GM20431 (cell line): ENCODE results near the gene MUC5AC.
"Not testable (repeated sequence)": the region's sequence is repeated elsewhere in the genome, so short reads cannot be mapped to it uniquely, and the experiment has no call there.

ENCODE experiments used
- in situ Hi-C: fragments of 300-500 bp; cut with MseI, MboI; formaldehyde crosslinking; loops from one replicate; pipeline ENCODE4 v1.15.0; 2020; ENCODE audit warnings: low sequenced_read_pairs; ENCODE audit not compliant: unreplicated experiment

The MUC5AC gene

GRCh38 chr11:1203505-1204271 lies 45.9 kb downstream of the MUC5AC start:
- in situ Hi-C loops: no loop called here

DNA sequence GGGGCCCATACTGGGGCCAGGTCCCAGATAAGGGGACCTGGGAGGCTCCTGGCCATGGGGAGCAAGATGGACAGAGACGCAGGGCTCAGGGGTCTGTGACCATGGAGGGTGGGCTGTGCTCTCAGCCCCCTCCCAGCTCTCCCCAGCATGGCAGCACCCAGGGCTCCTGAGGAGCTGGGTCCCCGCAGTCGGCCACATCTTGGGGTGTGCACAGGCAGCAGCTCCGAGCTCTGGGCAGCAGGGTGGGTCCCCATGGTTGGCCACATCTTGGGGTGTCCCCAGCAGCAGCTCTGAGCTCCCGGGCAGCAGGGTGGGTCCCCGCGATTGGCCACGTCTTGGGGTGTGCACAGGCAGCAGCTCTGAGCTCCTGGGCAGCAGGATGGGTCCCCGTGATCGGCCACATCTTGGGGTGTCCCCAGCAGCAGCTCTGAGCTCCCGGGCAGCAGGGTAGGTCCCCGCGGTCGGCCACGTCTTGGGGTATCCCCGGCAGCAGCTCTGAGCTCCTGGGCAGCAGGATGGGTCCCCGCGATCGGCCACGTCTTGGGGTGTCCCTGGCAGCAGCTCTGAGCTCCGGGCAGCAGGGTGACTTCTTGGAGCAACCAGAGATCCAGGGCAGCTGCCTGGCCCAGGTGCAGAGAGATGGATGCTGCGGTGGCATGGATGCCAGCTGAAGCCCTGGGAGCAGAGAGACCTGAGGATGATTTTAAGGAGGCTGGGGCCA lies 46.8 kb downstream of the MUC5AC start:
- in situ Hi-C loops: no loop called here

DNA sequence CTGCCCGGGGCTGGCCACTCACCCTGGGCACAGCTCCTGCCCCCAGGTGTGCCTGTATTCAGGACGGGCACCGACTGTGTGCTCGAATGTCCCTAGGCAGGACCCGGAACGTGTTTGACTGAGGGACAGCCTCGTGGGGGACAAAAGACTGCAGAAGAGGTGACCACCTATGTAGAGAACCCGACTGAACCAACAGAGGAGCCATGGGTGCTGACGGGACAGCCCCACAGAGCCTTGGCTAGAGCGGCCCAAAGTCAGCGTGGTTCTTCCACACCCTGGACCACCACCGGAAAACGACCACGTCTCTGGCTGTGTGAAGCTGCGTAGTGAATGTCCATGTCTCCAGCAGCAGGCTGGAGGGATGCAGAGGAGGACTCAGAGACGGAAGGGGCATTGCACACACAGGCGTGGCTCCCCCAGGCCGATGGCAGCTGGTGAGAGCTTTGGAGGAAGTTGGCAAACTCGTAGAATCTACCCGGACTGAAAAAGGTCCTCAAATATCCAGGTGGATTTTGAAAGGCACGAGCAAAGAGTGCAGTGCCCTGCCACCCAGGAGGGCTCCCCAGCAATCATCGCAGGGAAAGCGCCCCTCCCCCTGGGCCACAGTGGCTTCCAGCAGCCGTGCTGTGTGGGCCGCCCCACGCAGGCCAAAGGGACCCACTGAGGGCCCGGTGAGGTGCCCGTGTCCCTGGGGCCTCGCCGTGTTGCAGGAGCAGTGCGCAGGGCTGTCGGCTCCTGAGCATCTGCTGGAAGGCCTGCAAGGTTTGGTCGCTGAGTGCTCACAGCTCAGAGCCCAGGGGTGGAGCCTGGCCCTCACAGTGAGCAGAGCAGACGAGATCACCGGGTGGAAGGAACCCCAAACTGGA lies 47.6 kb downstream of the MUC5AC start:
- in situ Hi-C loops: no loop called here

DNA sequence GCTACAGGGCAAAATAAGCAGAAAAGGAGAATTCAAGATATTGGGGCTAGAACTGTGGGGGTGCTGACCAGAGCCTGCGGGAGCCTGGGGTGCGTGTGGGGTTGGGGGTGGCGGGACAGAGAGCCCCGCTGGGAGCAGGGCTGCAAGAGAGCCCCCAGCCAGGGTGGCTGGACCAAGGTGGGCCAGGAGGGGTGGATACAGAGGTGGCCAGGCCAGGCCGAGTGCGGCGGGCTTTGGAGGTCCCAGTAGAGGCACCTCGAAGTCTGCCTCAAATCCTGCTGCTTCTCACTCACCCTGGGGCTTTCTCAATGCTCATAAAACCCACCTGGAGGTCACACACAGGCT lies 48.2 kb downstream of the MUC5AC start:
- in situ Hi-C loops: no loop called here

- in situ Hi-C loops: no loop called here
Measured at GRCh38 chr11:1206391-1207271, 48.9 kb downstream of the MUC5AC start.

GRCh38 chr11:1207401-1208143 lies 49.8 kb downstream of the MUC5AC start:
- in situ Hi-C loops: no loop called here

- in situ Hi-C loops: no loop called here
Measured at GRCh38 chr11:1208144-1208393, 50.3 kb downstream of the MUC5AC start.

DNA sequence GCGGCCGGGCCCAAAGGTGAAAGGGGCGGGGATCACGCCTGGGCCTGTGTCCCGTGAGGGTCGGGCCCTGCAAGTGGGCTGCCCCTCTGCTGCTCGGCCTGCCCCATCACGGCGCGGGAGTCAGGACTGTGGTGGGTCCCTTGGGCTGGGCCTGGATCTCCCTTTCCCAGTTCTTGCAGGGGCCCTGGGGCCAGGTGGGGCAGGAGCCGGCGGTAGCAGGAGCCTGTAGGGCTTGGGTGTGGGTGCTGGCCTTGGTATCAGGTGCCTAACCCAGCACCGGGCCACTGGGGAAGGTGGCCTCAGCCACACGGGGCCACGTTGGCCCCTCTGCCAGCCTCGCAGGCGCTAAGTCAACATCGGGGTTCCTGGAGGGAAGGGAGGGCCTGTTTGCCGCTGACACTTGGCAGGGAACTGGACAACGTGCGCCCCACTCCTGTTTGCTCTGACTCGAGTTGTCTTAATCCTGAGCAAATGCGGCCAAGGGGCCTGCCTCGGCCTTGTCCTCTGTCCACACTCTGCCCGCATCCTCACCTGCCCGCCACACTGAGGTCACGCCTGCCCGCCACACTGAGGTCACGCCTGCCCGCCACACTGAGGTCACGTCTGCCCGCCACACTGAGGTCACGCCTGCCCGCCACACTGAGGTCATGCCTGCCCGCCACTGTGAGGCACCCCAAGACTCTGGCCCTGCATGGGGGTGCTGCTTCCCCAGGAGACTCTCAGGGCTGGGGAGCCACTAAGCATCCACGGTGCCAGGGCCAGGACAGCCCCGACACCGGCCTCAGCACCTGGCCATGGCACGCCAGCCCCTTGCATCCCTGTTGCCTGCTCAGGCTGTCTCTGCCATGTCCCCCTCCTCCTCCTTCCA lies 50.9 kb downstream of the MUC5AC start:
- in situ Hi-C loops: no loop called here

DNA sequence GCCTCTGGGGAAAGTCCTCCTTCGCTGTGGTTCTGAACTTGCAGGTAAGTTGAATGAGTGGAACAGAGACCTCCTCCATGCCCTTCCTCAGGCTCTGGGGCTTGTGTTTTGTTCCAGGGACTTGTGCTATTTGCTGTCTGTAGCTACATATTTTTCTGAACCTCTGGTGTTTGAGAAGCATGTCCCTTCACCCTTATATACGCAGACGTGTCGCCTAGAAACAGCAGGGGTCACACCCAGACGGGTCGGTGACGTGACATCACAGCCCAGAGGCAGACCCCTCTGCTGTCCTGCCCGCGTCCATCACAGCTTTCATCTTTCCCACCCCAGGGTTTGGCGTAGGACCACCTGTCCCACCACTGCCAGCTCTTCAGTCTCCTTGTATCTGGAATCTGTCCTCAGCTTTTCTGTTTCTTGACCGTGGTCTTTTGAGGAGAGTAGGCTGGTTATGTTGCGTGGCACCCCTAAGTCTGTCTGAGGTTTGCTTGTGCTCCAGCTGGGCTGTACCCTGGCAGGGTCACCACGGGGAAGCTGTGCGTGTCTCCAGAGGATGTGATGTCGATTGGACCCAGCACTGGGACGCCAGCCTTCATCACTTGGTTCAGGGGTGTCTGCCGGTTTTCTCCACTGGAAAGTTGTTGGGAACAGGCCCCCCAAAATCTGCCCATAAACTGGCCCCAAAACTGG lies 51.8 kb downstream of the MUC5AC start:
- in situ Hi-C loops: no loop called here

DNA sequence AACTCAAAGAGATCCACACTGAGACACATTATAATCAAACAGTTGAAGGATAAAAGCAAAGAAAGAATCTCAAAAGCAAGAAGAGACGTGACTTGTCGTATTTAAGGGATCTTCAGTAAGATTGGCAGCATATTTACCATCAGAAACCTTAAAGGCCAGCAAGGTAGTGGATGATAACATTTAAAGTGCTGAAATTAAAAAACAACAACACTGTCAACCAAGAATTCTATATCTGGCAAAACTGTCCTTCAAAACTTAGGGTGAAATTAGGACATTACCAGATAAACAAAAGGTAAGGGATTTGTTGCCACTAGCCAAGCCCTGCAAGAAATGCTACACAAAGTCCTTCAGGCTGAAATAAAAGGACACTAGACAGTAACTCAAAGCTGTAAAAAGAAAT lies 54.1 kb downstream of the MUC5AC start:
- in situ Hi-C loops: no loop called here

GRCh38 chr11:1215826-1216225 lies 58.1 kb downstream of the MUC5AC start:
- in situ Hi-C loops: not testable (repeated sequence)

DNA sequence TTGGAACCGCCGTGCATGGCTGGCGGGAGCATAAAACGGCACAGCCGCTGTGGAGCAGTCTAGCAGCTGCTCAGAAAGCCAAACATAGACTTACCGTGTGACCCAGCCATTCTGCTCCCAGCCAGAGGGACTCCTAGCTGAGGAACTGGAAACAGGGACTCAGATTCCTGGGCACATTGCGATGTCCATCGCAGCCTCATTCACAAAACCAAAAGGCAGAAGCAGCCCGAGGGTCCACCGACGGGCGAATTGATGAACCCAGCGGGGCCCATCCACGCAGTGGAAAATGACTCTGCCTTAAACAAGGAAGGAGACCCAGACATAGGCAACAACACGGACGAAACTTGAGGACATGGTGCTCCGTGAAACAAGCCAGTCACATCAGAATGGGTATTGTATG lies 59.4 kb downstream of the MUC5AC start:
- in situ Hi-C loops: no loop called here

DNA sequence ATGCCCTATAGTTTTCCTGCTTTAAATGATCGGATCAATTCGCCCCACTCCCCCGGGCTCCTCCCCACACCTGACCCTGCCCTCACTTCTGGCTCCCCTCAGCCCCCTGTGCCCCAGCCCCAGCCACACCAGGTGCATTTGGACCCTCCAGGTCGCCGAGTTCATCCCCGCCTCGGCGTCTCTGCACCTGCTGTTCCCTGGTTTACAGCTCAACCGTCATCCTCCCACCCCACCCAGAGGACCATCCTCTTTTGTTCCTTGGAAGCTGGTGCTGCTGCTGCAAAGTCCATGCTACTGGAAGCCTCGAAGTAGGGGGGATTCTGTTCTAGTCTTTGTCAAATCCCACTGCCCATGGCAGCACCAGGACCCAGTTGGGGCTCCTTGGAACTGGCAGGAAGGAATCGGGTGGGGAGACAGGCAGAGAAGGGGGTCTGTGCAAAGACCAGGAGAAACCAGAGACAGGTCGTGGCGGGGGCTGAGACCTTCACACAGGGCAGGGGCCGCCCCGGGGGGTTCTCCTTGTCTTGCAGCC lies 60.6 kb downstream of the MUC5AC start:
- in situ Hi-C loops: no loop called here

- in situ Hi-C loops: no loop called here
Measured at GRCh38 chr11:1218788-1219445, 61.2 kb downstream of the MUC5AC start.

- in situ Hi-C loops: no loop called here
Measured at GRCh38 chr11:1219446-1219833, 61.7 kb downstream of the MUC5AC start.

GRCh38 chr11:1219834-1220815 lies 62.4 kb downstream of the MUC5AC start:
- in situ Hi-C loops: no loop called here
